ENCODE measurements around the gene CDKN2AIPNL.
"Not testable (repeated sequence)": the region's sequence is repeated elsewhere in the genome, so short reads cannot be mapped to it uniquely, and the experiment has no call there.

The CDKN2AIPNL gene

GRCh38 chr5:134398609-134399155, 13.0 kb downstream of the CDKN2AIPNL start:
- no peak for DNase-seq (ENCODE audit: low read depth, low spot score)

- DNase-seq (ENCODE audit: low read depth, low spot score): no peak
Observed at GRCh38 chr5:134397196-134397595, 14.5 kb downstream of the CDKN2AIPNL start.

GRCh38 chr5:134396274-134396673, 15.4 kb downstream of the CDKN2AIPNL start:
- DNase-seq (ENCODE audit: low read depth, low spot score): no peak

- no peak for DNase-seq (ENCODE audit: low read depth, low spot score)
Observed at GRCh38 chr5:134394932-134395331, 16.7 kb downstream of the CDKN2AIPNL start.

- DNase-seq (ENCODE audit: low read depth, low spot score): no peak
Observed at GRCh38 chr5:134392301-134392700, 19.4 kb downstream of the CDKN2AIPNL start.

GRCh38 chr5:134387443-134387842, 24.2 kb downstream of the CDKN2AIPNL start:
- no peak for DNase-seq (ENCODE audit: low read depth, low spot score)

- DNase-seq (ENCODE audit: low read depth, low spot score): no peak
Observed at GRCh38 chr5:134383980-134384697, 27.5 kb downstream of the CDKN2AIPNL start.

- DNase-seq (ENCODE audit: low read depth, low spot score): not testable (repeated sequence)
Observed at GRCh38 chr5:134382204-134382603, 29.5 kb downstream of the CDKN2AIPNL start.

GRCh38 chr5:134380346-134380745, 31.3 kb downstream of the CDKN2AIPNL start:
- no peak for DNase-seq (ENCODE audit: low read depth, low spot score)

- DNase-seq (ENCODE audit: low read depth, low spot score): no peak
Observed at GRCh38 chr5:134374232-134374631, 37.4 kb downstream of the CDKN2AIPNL start.

- DNase-seq (ENCODE audit: low read depth, low spot score): not testable (repeated sequence)
Observed at GRCh38 chr5:134373633-134374032, 38.0 kb downstream of the CDKN2AIPNL start.

GRCh38 chr5:134371834-134372340, 39.8 kb downstream of the CDKN2AIPNL start:
- no peak for DNase-seq (ENCODE audit: low read depth, low spot score)

- DNase-seq (ENCODE audit: low read depth, low spot score): peak; percentile 95
Observed at GRCh38 chr5:134370871-134371833, 40.5 kb downstream of the CDKN2AIPNL start, which contains the start of gene UBE2B. UBE2B (plus strand) TSS chr5:134371569; CDS start chr5:134371596, 27 bp downstream.

GRCh38 chr5:134370311-134370870, 41.3 kb downstream of the CDKN2AIPNL start:
- no peak for DNase-seq (ENCODE audit: low read depth, low spot score)

- DNase-seq (ENCODE audit: low read depth, low spot score): no peak
Observed at GRCh38 chr5:134365604-134366003, 46.1 kb downstream of the CDKN2AIPNL start.

GRCh38 chr5:134355681-134356080, 56.0 kb downstream of the CDKN2AIPNL start:
- DNase-seq (ENCODE audit: low read depth, low spot score): no peak

All from activated CD4-positive, CD25-positive, alpha-beta regulatory T cell treated with anti-CD3 and anti-CD28 coated beads, Interleukin-2, amount 50 U/mL, for 16 hours (primary cell).